Central memory CD8-positive, alpha-beta T cell (primary cell): ENCODE results near the gene ZMPSTE24.
"Not testable (repeated sequence)": the region's sequence is repeated elsewhere in the genome, so short reads cannot be mapped to it uniquely, and the experiment has no call there.

Experiments
- ATAC-seq: fragments of 150-1000 bp; cut with Tn5 transposase; replicated peaks from 2 replicates; pipeline ENCODE4 v1.10.0; 2022; ENCODE audit warnings: mild to moderate bottlenecking, moderate FRiP score, moderate number of reproducible peaks; ENCODE audit not compliant: poor library complexity, severe bottlenecking; ENCODE audit errors: extremely low read depth
- DNase-seq, 2 donors: peaks; one replicate each; pipeline ENCODE4 v3.0.0; 2021; ENCODE audit warnings: low spot score in 2 of 2
- H3K27ac Mint-ChIP-seq: one replicate; pipeline ENCODE4 v1.8.0; 2022; ENCODE audit warnings: low read depth, mild to moderate bottlenecking, moderate library complexity, mixed read lengths
- H3K27me3 Mint-ChIP-seq: one replicate; pipeline ENCODE4 v1.8.0; 2022; ENCODE audit warnings: mixed read lengths
- H3K36me3 Mint-ChIP-seq: one replicate; pipeline ENCODE4 v1.8.0; 2022; ENCODE audit warnings: mild to moderate bottlenecking, moderate library complexity, mixed read lengths; ENCODE audit not compliant: insufficient read depth
- H3K4me1 Mint-ChIP-seq: one replicate; pipeline ENCODE4 v1.8.0; 2022; ENCODE audit warnings: mixed read lengths
- H3K4me3 Mint-ChIP-seq: one replicate; pipeline ENCODE4 v1.8.0; 2022; ENCODE audit warnings: mild to moderate bottlenecking, moderate library complexity, mixed read lengths
- H3K9me3 Mint-ChIP-seq: one replicate; pipeline ENCODE4 v1.8.0; 2022; ENCODE audit warnings: mixed read lengths

ZMPSTE24 gene

GRCh38 chr1:40257688-40258444 is at the start of gene ZMPSTE24:
TSS of gene ZMPSTE24 (plus strand) at chr1:40258236. CDS start at chr1:40258272, 36 bp downstream.
- Mint-ChIP-seq H3K4me1 (peaks cover 36% of the 10 kb centered on the region), H3K9me3 (no peaks in the 10 kb centered on the region), H3K27me3 (no peaks in the 10 kb centered on the region), H3K36me3 (peaks cover 28% of the 10 kb centered on the region), H3K27ac (peak within 1 kb of the TSS; percentile 100), H3K4me3 (peak within 1 kb of the TSS; percentile 97)
- peak; percentile 93 to 96 for DNase-seq
- peak; percentile 99 for ATAC-seq

GRCh38 chr1:40210511-40211204 is 47.4 kb upstream of the ZMPSTE24 start:
- H3K4me1 Mint-ChIP-seq, result peaks cover 7% of the 10 kb centered on the region
- H3K4me3 Mint-ChIP-seq, result no peak overlapping the region
- no peak for ATAC-seq
- peaks cover 24% of the 10 kb centered on the region for H3K36me3 Mint-ChIP-seq
- no peaks in the 10 kb centered on the region for H3K9me3 Mint-ChIP-seq
- no peak for DNase-seq
- H3K27me3 Mint-ChIP-seq, result no peaks in the 10 kb centered on the region
- peak overlapping the region; percentile 11 for H3K27ac Mint-ChIP-seq

DNA sequence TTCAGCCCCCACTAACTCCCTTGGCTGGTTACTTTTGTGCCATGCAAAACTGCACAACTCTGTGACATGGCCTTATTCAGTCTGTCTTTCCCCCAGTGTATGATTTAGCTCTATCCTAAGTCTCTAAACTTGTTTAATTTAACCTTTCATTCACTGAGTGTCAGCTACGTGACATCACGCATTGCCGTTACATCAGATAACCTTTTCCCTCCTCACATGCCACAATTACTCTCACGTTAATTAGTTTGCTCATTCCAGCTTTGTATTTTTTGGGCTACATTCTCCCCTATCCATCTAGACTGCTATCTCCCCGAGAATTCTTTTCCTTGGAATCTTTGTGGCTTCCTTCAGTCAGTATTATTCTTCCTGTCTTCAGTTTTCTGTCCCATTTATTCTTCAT is 39.7 kb upstream of the ZMPSTE24 start:
- DNase-seq, result no peak
- no peak overlapping the region for H3K4me3 Mint-ChIP-seq
- no peak for ATAC-seq
- H3K9me3 Mint-ChIP-seq, result no peaks in the 10 kb centered on the region
- no peak overlapping the region for H3K27ac Mint-ChIP-seq
- H3K27me3 Mint-ChIP-seq, result no peaks in the 10 kb centered on the region
- H3K4me1 Mint-ChIP-seq, result peaks cover 6% of the 10 kb centered on the region
- H3K36me3 Mint-ChIP-seq, result peaks cover 18% of the 10 kb centered on the region

DNA sequence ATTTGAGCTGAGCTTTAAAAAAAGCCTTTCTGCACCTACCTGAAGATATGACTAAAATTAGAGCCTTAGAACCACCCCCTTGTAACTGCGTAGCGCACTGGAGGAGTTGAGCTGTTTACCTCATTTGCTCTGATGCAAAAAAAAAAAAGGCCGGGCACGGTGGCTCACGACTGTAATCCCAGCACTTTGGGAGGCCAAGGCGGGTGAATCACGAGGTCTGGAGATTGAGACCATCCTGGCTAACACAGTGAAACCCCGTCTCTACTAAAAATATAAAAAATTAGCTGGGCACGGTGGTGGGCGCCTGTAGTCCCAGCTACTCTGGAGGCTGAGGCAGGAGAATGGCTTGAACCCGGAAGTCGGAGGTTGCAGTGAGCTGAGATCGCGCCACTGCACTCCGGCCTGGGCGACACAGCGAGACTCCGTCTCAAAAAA is 36.5 kb upstream of the ZMPSTE24 start:
- not testable (repeated sequence) for H3K27me3 Mint-ChIP-seq, DNase-seq, H3K4me3 Mint-ChIP-seq, H3K27ac Mint-ChIP-seq, ATAC-seq, H3K4me1 Mint-ChIP-seq, H3K9me3 Mint-ChIP-seq
- H3K36me3 Mint-ChIP-seq, result peaks cover 20% of the 10 kb centered on the region

DNA sequence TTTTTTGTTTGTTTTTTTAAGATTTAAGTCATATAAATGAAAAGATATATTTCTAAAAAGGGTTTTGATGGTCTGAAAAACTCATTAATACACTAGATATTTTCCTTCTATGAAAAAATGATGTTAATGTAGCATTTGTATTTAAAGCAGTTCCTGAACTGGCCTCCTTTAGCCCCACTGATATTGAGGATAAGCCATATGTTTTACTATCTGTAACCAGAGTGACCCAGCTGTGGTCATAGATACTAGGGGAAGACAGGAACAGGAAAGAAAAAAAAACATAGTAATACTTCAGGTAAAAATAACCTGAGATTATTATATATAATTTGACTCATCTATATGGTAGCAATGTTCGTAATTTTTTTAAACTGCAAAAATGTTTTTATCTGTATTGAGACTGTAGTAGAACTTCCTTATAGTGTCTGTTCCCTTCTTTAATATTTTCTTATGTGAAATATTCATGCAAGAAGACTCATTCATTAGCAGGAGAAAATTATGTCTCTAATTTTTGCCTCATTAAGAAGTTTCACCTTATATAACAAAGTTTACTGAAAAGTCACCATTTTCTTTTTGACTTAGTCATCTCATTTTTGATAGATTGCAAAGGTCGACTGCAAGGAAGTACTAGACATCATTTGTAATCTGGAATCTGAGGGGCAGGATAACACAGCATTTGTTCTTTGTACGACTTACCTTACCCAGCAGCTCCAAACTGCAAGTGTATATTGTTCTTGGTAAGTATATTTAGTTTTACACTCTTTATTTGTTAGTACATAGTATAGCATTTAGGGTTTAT is 35.9 kb upstream of the ZMPSTE24 start:
- Mint-ChIP-seq H3K36me3 (peaks cover 20% of the 10 kb centered on the region), H3K27ac (no peak overlapping the region), H3K27me3 (no peaks in the 10 kb centered on the region), H3K4me3 (no peak overlapping the region), H3K9me3 (no peaks in the 10 kb centered on the region), H3K4me1 (peaks cover 6% of the 10 kb centered on the region)
- DNase-seq (no peak), ATAC-seq (no peak)

GRCh38 chr1:40224040-40224439 is 34.0 kb upstream of the ZMPSTE24 start:
- no peak overlapping the region for H3K27ac Mint-ChIP-seq
- DNase-seq (no peak), ATAC-seq (no peak)
- no peaks in the 10 kb centered on the region for H3K27me3 Mint-ChIP-seq
- H3K4me1 Mint-ChIP-seq, result no peaks in the 10 kb centered on the region
- H3K4me3 Mint-ChIP-seq, result no peak overlapping the region
- H3K9me3 Mint-ChIP-seq, result no peaks in the 10 kb centered on the region
- H3K36me3 Mint-ChIP-seq, result peaks cover 19% of the 10 kb centered on the region

DNA sequence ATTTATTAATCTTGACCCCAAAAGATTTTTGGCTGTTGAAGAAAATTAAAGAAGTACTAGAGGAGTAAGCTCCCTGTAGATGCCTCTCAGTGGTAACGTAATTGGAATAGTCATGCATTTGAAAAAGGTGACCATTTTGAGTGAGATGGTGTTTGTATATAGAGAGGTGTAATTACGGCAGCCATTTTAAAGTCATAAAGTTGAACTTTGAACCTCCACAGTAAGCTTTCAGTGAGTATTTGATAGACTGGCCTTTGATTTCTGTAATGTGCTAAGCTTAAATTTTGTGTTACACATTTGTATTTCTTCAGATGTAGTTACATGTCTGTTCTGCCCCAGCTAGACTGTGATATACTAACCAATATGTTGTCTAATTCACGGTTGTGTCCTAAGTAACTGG is 31.8 kb upstream of the ZMPSTE24 start:
- H3K4me1 Mint-ChIP-seq, result peaks cover 7% of the 10 kb centered on the region
- ATAC-seq, result no peak

GRCh38 chr1:40232444-40232843 is 25.6 kb upstream of the ZMPSTE24 start:
- Mint-ChIP-seq H3K36me3 (peaks cover 40% of the 10 kb centered on the region), H3K9me3 (no peaks in the 10 kb centered on the region), H3K4me3 (no peak overlapping the region), H3K27ac (no peak overlapping the region), H3K27me3 (no peaks in the 10 kb centered on the region), H3K4me1 (peaks cover 10% of the 10 kb centered on the region)
- ATAC-seq (peak; percentile 46), DNase-seq (peak in 1 of 2 donors; percentile 25)

More for the DNA sequence above, 31.8 kb upstream of the ZMPSTE24 start:
- Mint-ChIP-seq H3K9me3 (no peaks in the 10 kb centered on the region), H3K27ac (no peak overlapping the region), H3K4me3 (no peak overlapping the region), H3K36me3 (peaks cover 21% of the 10 kb centered on the region), H3K27me3 (no peaks in the 10 kb centered on the region)
- no peak for DNase-seq

GRCh38 chr1:40239626-40240025 is 18.4 kb upstream of the ZMPSTE24 start:
- H3K4me3 Mint-ChIP-seq, result no peak overlapping the region
- DNase-seq (no peak), ATAC-seq (no peak)
- peaks cover 12% of the 10 kb centered on the region for H3K4me1 Mint-ChIP-seq
- peaks cover 28% of the 10 kb centered on the region for H3K36me3 Mint-ChIP-seq
- H3K27ac Mint-ChIP-seq, result no peak overlapping the region
- H3K27me3 Mint-ChIP-seq, result no peaks in the 10 kb centered on the region
- no peaks in the 10 kb centered on the region for H3K9me3 Mint-ChIP-seq

- Mint-ChIP-seq H3K36me3 (peaks cover 23% of the 10 kb centered on the region), H3K4me1 (peaks cover 12% of the 10 kb centered on the region), H3K9me3 (no peaks in the 10 kb centered on the region), H3K4me3 (no peak overlapping the region), H3K27ac (peak overlapping the region; percentile 77), H3K27me3 (no peaks in the 10 kb centered on the region)
- DNase-seq (no peak), ATAC-seq (no peak)
Observed at GRCh38 chr1:40240390-40240789, 17.6 kb upstream of the ZMPSTE24 start.

DNA sequence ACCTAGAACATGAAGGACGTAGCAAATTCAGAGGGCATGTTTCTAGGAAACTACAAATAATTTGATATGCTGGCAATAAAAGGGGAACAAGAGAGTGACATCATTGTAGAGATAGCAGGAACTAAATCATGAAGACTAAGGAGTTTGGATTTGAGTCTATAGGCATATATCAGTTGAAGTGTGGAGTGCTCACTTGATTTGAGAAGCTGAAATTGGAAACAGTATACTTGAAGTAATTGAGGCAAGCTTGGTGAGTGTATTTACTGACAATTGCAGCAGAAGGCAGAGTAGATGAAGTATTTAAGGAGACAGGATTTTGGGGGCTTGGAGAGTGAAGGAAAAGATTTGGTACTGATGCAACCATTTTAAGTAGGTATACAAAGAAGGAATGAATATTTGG is 16.7 kb upstream of the ZMPSTE24 start:
- peak overlapping the region; percentile 29 for H3K4me3 Mint-ChIP-seq
- ATAC-seq, result peak; percentile 4
- no peaks in the 10 kb centered on the region for H3K9me3 Mint-ChIP-seq
- H3K36me3 Mint-ChIP-seq, result peaks cover 18% of the 10 kb centered on the region
- peak overlapping the region; percentile 77 for H3K27ac Mint-ChIP-seq
- H3K27me3 Mint-ChIP-seq, result no peaks in the 10 kb centered on the region
- peaks cover 18% of the 10 kb centered on the region for H3K4me1 Mint-ChIP-seq
- DNase-seq, result no peak

GRCh38 chr1:40243351-40243750 is 14.7 kb upstream of the ZMPSTE24 start:
- no peaks in the 10 kb centered on the region for H3K27me3 Mint-ChIP-seq
- H3K36me3 Mint-ChIP-seq, result peaks cover 13% of the 10 kb centered on the region
- no peak for ATAC-seq

More at GRCh38 chr1:40243351-40243750, 14.7 kb upstream of the ZMPSTE24 start:
- Mint-ChIP-seq H3K4me3 (no peak overlapping the region), H3K4me1 (peaks cover 18% of the 10 kb centered on the region), H3K9me3 (no peaks in the 10 kb centered on the region), H3K27ac (no peak overlapping the region)
- DNase-seq, result no peak
